ENCODE measurements around the gene RAC2. TPM values are rescaled to one million over a fixed set of nuclear protein-coding genes. Genes with fewer than 3 reads are reported as not detected.

Gene RAC2
- total and polyA plus RNA-seq, 5 donors: 1.8 to 8.6 (median 4.3) TPM

- H3K4me1 ChIP-seq (ENCODE audit: control insufficient read depth, insufficient read depth, low read length): no peaks in the 10 kb centered on the region
- ATAC-seq (no peak), DNase-seq (peak in 1 of 3 donors; percentile 13)
- intact Hi-C loops (cut with DNase I): no loop called here
- H3K9me3 ChIP-seq (ENCODE audit: control insufficient read depth, low read length): no peaks in the 10 kb centered on the region
- WGBS: 57% methylated on average over 8 of the region's 8 CpGs
- no peaks in the 10 kb centered on the region for H3K27me3 ChIP-seq (ENCODE audit: control insufficient read depth, insufficient read depth)
- H3K4me3 ChIP-seq (ENCODE audit: low read length): no peak overlapping the region
- no peak overlapping the region for H3K27ac ChIP-seq (ENCODE audit: low read length)
These were observed 19.2 kb downstream of the RAC2 start for GRCh38 chr22:37224757-37225420.

GRCh38 chr22:37223965-37224551 lies 20.0 kb downstream of the RAC2 start:
- H3K4me3 ChIP-seq (ENCODE audit: low read length): no peak overlapping the region
- ATAC-seq (no peak), DNase-seq (peak in 1 of 3 donors; percentile 13)
- WGBS: 69% methylated on average over 3 of the region's 3 CpGs
- no peak overlapping the region for H3K27ac ChIP-seq (ENCODE audit: low read length)
- H3K27me3 ChIP-seq (ENCODE audit: control insufficient read depth, insufficient read depth): no peaks in the 10 kb centered on the region
- intact Hi-C loops (cut with DNase I): no loop called here
- H3K4me1 ChIP-seq (ENCODE audit: control insufficient read depth, insufficient read depth, low read length): no peaks in the 10 kb centered on the region
- H3K9me3 ChIP-seq (ENCODE audit: control insufficient read depth, low read length): no peaks in the 10 kb centered on the region

GRCh38 chr22:37222440-37222971 lies 21.6 kb downstream of the RAC2 start:
- Histone ChIP-seq H3K27ac (ENCODE audit: low read length) (no peak overlapping the region), H3K27me3 (ENCODE audit: control insufficient read depth, insufficient read depth) (no peaks in the 10 kb centered on the region), H3K9me3 (ENCODE audit: control insufficient read depth, low read length) (no peaks in the 10 kb centered on the region), H3K4me3 (ENCODE audit: low read length) (no peak overlapping the region), H3K4me1 (ENCODE audit: control insufficient read depth, insufficient read depth, low read length) (no peaks in the 10 kb centered on the region)
- 79% methylated on average over 8 of the region's 8 CpGs for WGBS
- ATAC-seq (no peak), DNase-seq (peak in 1 of 3 donors; percentile 27)
- intact Hi-C loops (cut with DNase I): no loop called here

GRCh38 chr22:37221424-37222333 lies 22.4 kb downstream of the RAC2 start:
- ATAC-seq: no peak
- H3K27ac ChIP-seq (ENCODE audit: low read length): no peak overlapping the region

GRCh38 chr22:37220543-37220981 lies 23.5 kb downstream of the RAC2 start:
- H3K27ac ChIP-seq (ENCODE audit: low read length): no peak overlapping the region
- DNase-seq: no peak

More at GRCh38 chr22:37221424-37222333, 22.4 kb downstream of the RAC2 start:
- Histone ChIP-seq H3K4me3 (ENCODE audit: low read length) (no peak overlapping the region), H3K9me3 (ENCODE audit: control insufficient read depth, low read length) (no peaks in the 10 kb centered on the region), H3K4me1 (ENCODE audit: control insufficient read depth, insufficient read depth, low read length) (no peaks in the 10 kb centered on the region), H3K27me3 (ENCODE audit: control insufficient read depth, insufficient read depth) (no peaks in the 10 kb centered on the region)
- WGBS: 89% methylated on average over 10 of the region's 10 CpGs
- intact Hi-C loops (cut with DNase I): no loop called here
- peak in 1 of 3 donors; percentile 16 for DNase-seq

GRCh38 chr22:37219533-37219932 lies 24.5 kb downstream of the RAC2 start:
- Histone ChIP-seq H3K9me3 (ENCODE audit: control insufficient read depth, low read length) (no peaks in the 10 kb centered on the region), H3K27ac (ENCODE audit: low read length) (no peak overlapping the region), H3K27me3 (ENCODE audit: control insufficient read depth, insufficient read depth) (no peaks in the 10 kb centered on the region), H3K4me3 (ENCODE audit: low read length) (no peak overlapping the region), H3K4me1 (ENCODE audit: control insufficient read depth, insufficient read depth, low read length) (no peaks in the 10 kb centered on the region)
- ATAC-seq: no peak
- intact Hi-C loops (cut with DNase I): no loop called here
- peak in 1 of 3 donors; percentile 16 for DNase-seq
- 87% methylated on average over 6 of the region's 6 CpGs for WGBS

More at GRCh38 chr22:37220543-37220981, 23.5 kb downstream of the RAC2 start:
- H3K4me3 ChIP-seq (ENCODE audit: low read length): no peak overlapping the region
- intact Hi-C loops (cut with DNase I): no loop called here
- H3K9me3 ChIP-seq (ENCODE audit: control insufficient read depth, low read length): no peaks in the 10 kb centered on the region
- ATAC-seq: no peak
- H3K27me3 ChIP-seq (ENCODE audit: control insufficient read depth, insufficient read depth): no peaks in the 10 kb centered on the region
- no peaks in the 10 kb centered on the region for H3K4me1 ChIP-seq (ENCODE audit: control insufficient read depth, insufficient read depth, low read length)
- 35% methylated on average over 4 of the region's 4 CpGs for WGBS

- Histone ChIP-seq H3K4me1 (ENCODE audit: control insufficient read depth, insufficient read depth, low read length) (no peaks in the 10 kb centered on the region), H3K9me3 (ENCODE audit: control insufficient read depth, low read length) (no peaks in the 10 kb centered on the region), H3K27me3 (ENCODE audit: control insufficient read depth, insufficient read depth) (no peaks in the 10 kb centered on the region), H3K27ac (ENCODE audit: low read length) (no peak overlapping the region), H3K4me3 (ENCODE audit: low read length) (no peak overlapping the region)
- ATAC-seq (no peak), DNase-seq (peak in 1 of 3 donors; percentile 23)
- 41% methylated on average over 7 of the region's 7 CpGs for WGBS
- intact Hi-C loops (cut with DNase I): no loop called here
These were observed 25.2 kb downstream of the RAC2 start for GRCh38 chr22:37218771-37219411.

- Histone ChIP-seq H3K9me3 (ENCODE audit: control insufficient read depth, low read length) (no peaks in the 10 kb centered on the region), H3K27me3 (ENCODE audit: control insufficient read depth, insufficient read depth) (no peaks in the 10 kb centered on the region), H3K4me1 (ENCODE audit: control insufficient read depth, insufficient read depth, low read length) (no peaks in the 10 kb centered on the region), H3K27ac (ENCODE audit: low read length) (no peak overlapping the region), H3K4me3 (ENCODE audit: low read length) (no peak overlapping the region)
- intact Hi-C loops (cut with DNase I): no loop called here
- DNase-seq (peak in 1 of 3 donors; percentile 11), ATAC-seq (no peak)
- 82% methylated on average over 6 of the region's 6 CpGs for WGBS
These were observed 25.7 kb downstream of the RAC2 start for GRCh38 chr22:37218399-37218770.

- H3K4me1 ChIP-seq (ENCODE audit: control insufficient read depth, insufficient read depth, low read length): no peaks in the 10 kb centered on the region
- no peak overlapping the region for H3K27ac ChIP-seq (ENCODE audit: low read length)
- 86% methylated on average over 9 of the region's 9 CpGs for WGBS
- H3K27me3 ChIP-seq (ENCODE audit: control insufficient read depth, insufficient read depth): no peaks in the 10 kb centered on the region
- intact Hi-C loops (cut with DNase I): no loop called here
- no peak overlapping the region for H3K4me3 ChIP-seq (ENCODE audit: low read length)
- DNase-seq (no peak), ATAC-seq (no peak)
- no peaks in the 10 kb centered on the region for H3K9me3 ChIP-seq (ENCODE audit: control insufficient read depth, low read length)
These were observed 28.2 kb downstream of the RAC2 start for GRCh38 chr22:37215890-37216289.

GRCh38 chr22:37214731-37215030 lies 29.4 kb downstream of the RAC2 start:
- Histone ChIP-seq H3K27me3 (ENCODE audit: control insufficient read depth, insufficient read depth) (no peaks in the 10 kb centered on the region), H3K4me3 (ENCODE audit: low read length) (no peak overlapping the region), H3K4me1 (ENCODE audit: control insufficient read depth, insufficient read depth, low read length) (no peaks in the 10 kb centered on the region), H3K9me3 (ENCODE audit: control insufficient read depth, low read length) (no peaks in the 10 kb centered on the region), H3K27ac (ENCODE audit: low read length) (no peak overlapping the region)
- 79% methylated on average over 13 of the region's 13 CpGs for WGBS
- ATAC-seq (no peak), DNase-seq (no peak)
- intact Hi-C loops (cut with DNase I): no loop called here

Measured in right cardiac atrium (tissue), 5 donors.